Neural cell (in vitro differentiated cells): ENCODE measurements around the gene MRPL12. TPM values are rescaled to one million over a fixed set of nuclear protein-coding genes. Genes with fewer than 3 reads are reported as not detected.

Source experiments
- H2AFZ ChIP-seq: fragments of 200-600, 300-800 bp; sonication (generic), shearing (Covaris generic); 2 replicates; pipeline ENCODE4 v1.6.0; 2014; ENCODE audit warnings: low read depth, mild to moderate bottlenecking, antibody characterized with exemption, low read length, moderate library complexity
- H3F3A ChIP-seq: fragments of 200-600 bp; shearing (Covaris generic); 2 replicates; pipeline ENCODE4 v1.6.1; 2016; ENCODE audit warnings: mild to moderate bottlenecking, moderate library complexity, mixed read lengths, antibody characterized with exemption, low read length; ENCODE audit not compliant: insufficient read depth, poor library complexity, severe bottlenecking
- H3K27ac ChIP-seq: fragments of 200-600, 300-800 bp; sonication (generic), shearing (Covaris generic); 2 replicates; pipeline ENCODE4 v1.5.1; 2014; ENCODE audit warnings: mild to moderate bottlenecking, low read length, moderate library complexity
- H3K27me3 ChIP-seq: fragments of 300-800, 200-600 bp; sonication (generic), shearing (Covaris generic); 2 replicates; pipeline ENCODE4 v1.6.0; 2014; ENCODE audit warnings: mild to moderate bottlenecking, low read depth, low read length, moderate library complexity; ENCODE audit not compliant: insufficient read depth
- H3K36me3 ChIP-seq: fragments of 300-800, 200-600 bp; sonication (generic), shearing (Covaris generic); 2 replicates; pipeline ENCODE4 v1.5.1; 2014; ENCODE audit warnings: mild to moderate bottlenecking, antibody characterized with exemption, low read length, moderate library complexity; ENCODE audit not compliant: insufficient read depth
- H3K4me2 ChIP-seq: fragments of 300-800, 200-600 bp; sonication (generic), shearing (Covaris generic); 2 replicates; pipeline ENCODE4 v1.6.0; 2014; ENCODE audit warnings: mild to moderate bottlenecking, low read length
- H3K4me3 ChIP-seq: fragments of 300-800, 200-600 bp; sonication (generic), shearing (Covaris generic); 2 replicates; pipeline ENCODE4 v1.5.1; 2014; ENCODE audit warnings: mild to moderate bottlenecking, low read length, moderate library complexity
- H3K79me2 ChIP-seq: fragments of 200-600 bp; shearing (Covaris generic); replicated peaks from 2 replicates; pipeline ENCODE4 v1.6.0; 2014; ENCODE audit warnings: mild to moderate bottlenecking, low read length, moderate library complexity; ENCODE audit not compliant: insufficient read depth
- H3K9ac ChIP-seq: fragments of 300-800, 200-600 bp; sonication (generic), shearing (Covaris generic); 2 replicates; pipeline ENCODE4 v1.6.1; 2016; ENCODE audit warnings: mild to moderate bottlenecking, low read length, mixed read lengths
- H3K9me2 ChIP-seq: fragments of 200-600 bp; shearing (Covaris generic); 2 replicates; pipeline ENCODE4 v1.6.1; 2016; ENCODE audit warnings: mild to moderate bottlenecking, low read length, mixed read lengths; ENCODE audit not compliant: insufficient read depth
- H3K9me3 ChIP-seq: fragments of 200-600, 300-800 bp; sonication (generic), shearing (Covaris generic); 2 replicates; pipeline ENCODE4 v1.6.1; 2016; ENCODE audit warnings: mild to moderate bottlenecking, mixed run types, low read length, moderate library complexity, mixed read lengths
- H4K20me1 ChIP-seq: fragments of 200-600 bp; shearing (Covaris generic); 2 replicates; pipeline ENCODE4 v1.6.1; 2016; ENCODE audit warnings: mild to moderate bottlenecking, mixed run types; ENCODE audit not compliant: insufficient read depth
- EP300 ChIP-seq: fragments of 450-650 bp; conservative IDR thresholded peaks from 2 replicates; pipeline ENCODE4 v1.6.1; 2014; ENCODE audit warnings: antibody characterized with exemption, mild to moderate bottlenecking, moderate library complexity; ENCODE audit not compliant: poor library complexity, severe bottlenecking
- EZH2 ChIP-seq: fragments of 200-600, 300-800 bp; shearing (Covaris generic), sonication (generic); IDR thresholded peaks from 2 replicates; pipeline ENCODE4 v1.6.1; 2014; ENCODE audit warnings: antibody characterized with exemption, low read length, borderline replicate concordance, mild to moderate bottlenecking; ENCODE audit not compliant: insufficient read depth, poor library complexity, severe bottlenecking
- MXI1 ChIP-seq: fragments of 450-650 bp; conservative IDR thresholded peaks from 2 replicates; pipeline ENCODE4 v1.6.1; 2014; ENCODE audit warnings: antibody characterized with exemption, mild to moderate bottlenecking; ENCODE audit not compliant: poor library complexity, severe bottlenecking
- POLR2AphosphoS5 ChIP-seq: IDR thresholded peaks from 2 replicates; pipeline ENCODE4 v1.6.1; 2012
- RAD21 ChIP-seq: fragments of 450-650 bp; conservative IDR thresholded peaks from 2 replicates; pipeline ENCODE4 v1.6.1; 2014; ENCODE audit warnings: antibody characterized with exemption, mild to moderate bottlenecking, moderate library complexity
- REST ChIP-seq: IDR thresholded peaks from 2 replicates; pipeline ENCODE4 v1.6.1; 2012; ENCODE audit warnings: borderline replicate concordance
- SMC3 ChIP-seq: fragments of 450-650 bp; conservative IDR thresholded peaks from 2 replicates; pipeline ENCODE4 v1.6.1; 2014; ENCODE audit warnings: antibody characterized with exemption, mild to moderate bottlenecking, moderate library complexity; ENCODE audit not compliant: poor library complexity
- TAF1 ChIP-seq: IDR thresholded peaks from 2 replicates; pipeline ENCODE4 v1.6.1; 2012; ENCODE audit warnings: low read depth
- polyA plus RNA-seq: library from polyadenylated mRNA; depleted of rRNA; stranded (reverse); fragments of >200 nt; gene quantifications from 2 replicates; pipeline ENCODE4 v1.2.3, GENCODE V29; 2014
- TF ChIP-seq, protein P1 (sequence below): fragments of 450-650 bp; IDR thresholded peaks from 2 replicates; pipeline ENCODE4 v1.5.1; 2014; ENCODE audit warnings: antibody characterized with exemption, mild to moderate bottlenecking, moderate library complexity; ENCODE audit not compliant: poor library complexity, severe bottlenecking

The MRPL12 gene
- polyA plus RNA-seq, 1 donor from 2014 or later, result 10.4 TPM

DNA sequence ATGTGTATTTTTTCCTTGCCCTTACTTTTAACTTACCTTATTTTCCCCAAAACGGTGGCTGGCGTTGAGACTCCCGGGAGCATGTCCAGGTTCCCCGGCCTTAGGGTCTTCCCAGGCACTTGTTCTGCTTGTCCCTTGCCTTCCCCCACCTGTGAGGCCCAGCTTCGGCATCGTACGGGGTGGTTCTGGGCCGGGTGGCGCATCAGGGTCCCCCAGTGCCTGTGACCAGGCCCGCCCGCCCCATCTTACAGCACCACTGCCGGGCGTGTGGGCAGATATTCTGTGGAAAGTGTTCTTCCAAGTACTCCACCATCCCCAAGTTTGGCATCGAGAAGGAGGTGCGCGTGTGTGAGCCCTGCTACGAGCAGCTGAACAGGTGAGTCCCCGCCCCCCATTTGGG is 12.0 kb upstream of the MRPL12 start:
- no peaks in the 10 kb centered on the region for H3K79me2 ChIP-seq

GRCh38 chr17:81691608-81692007 is 11.6 kb upstream of the MRPL12 start:
- Histone ChIP-seq H3K9ac (no peak overlapping the region), H3K9me3 (no peaks in the 10 kb centered on the region), H3K36me3 (no peaks in the 10 kb centered on the region), H2AFZ (no peak overlapping the region), H3F3A (no peaks in the 10 kb centered on the region), H3K4me3 (no peak overlapping the region), H4K20me1 (no peaks in the 10 kb centered on the region), H3K79me2 (no peaks in the 10 kb centered on the region), H3K27me3 (no peaks in the 10 kb centered on the region), H3K27ac (no peak overlapping the region), H3K9me2 (no peaks in the 10 kb centered on the region), H3K4me2 (no peak overlapping the region)
- TF ChIP-seq EP300 (no peak), REST (no peak), POLR2AphosphoS5 (no peak), SMC3 (no peak), TAF1 (no peak), RAD21 (no peak), EZH2 (no peak), MXI1 (no peak)
- TF ChIP-seq, protein P1, sequence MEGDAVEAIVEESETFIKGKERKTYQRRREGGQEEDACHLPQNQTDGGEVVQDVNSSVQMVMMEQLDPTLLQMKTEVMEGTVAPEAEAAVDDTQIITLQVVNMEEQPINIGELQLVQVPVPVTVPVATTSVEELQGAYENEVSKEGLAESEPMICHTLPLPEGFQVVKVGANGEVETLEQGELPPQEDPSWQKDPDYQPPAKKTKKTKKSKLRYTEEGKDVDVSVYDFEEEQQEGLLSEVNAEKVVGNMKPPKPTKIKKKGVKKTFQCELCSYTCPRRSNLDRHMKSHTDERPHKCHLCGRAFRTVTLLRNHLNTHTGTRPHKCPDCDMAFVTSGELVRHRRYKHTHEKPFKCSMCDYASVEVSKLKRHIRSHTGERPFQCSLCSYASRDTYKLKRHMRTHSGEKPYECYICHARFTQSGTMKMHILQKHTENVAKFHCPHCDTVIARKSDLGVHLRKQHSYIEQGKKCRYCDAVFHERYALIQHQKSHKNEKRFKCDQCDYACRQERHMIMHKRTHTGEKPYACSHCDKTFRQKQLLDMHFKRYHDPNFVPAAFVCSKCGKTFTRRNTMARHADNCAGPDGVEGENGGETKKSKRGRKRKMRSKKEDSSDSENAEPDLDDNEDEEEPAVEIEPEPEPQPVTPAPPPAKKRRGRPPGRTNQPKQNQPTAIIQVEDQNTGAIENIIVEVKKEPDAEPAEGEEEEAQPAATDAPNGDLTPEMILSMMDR, result no peak

More for the DNA sequence above, 12.0 kb upstream of the MRPL12 start:
- no peak overlapping the region for H3K9ac ChIP-seq
- H3K9me2 ChIP-seq, result no peaks in the 10 kb centered on the region
- H3F3A ChIP-seq, result no peaks in the 10 kb centered on the region
- H4K20me1 ChIP-seq, result no peaks in the 10 kb centered on the region
- no peaks in the 10 kb centered on the region for H3K36me3 ChIP-seq
- H3K27ac ChIP-seq, result no peak overlapping the region
- H3K4me2 ChIP-seq, result no peak overlapping the region
- no peak overlapping the region for H2AFZ ChIP-seq
- H3K9me3 ChIP-seq, result no peaks in the 10 kb centered on the region
- no peak overlapping the region for H3K4me3 ChIP-seq
- no peaks in the 10 kb centered on the region for H3K27me3 ChIP-seq
- no peak for TF ChIP-seq RAD21
- no peak for TF ChIP-seq EZH2
